ENCODE measurements around the gene APC2. TPM values are rescaled to one million over a fixed set of nuclear protein-coding genes. Genes with fewer than 3 reads are reported as not detected.

The APC2 gene
- total RNA-seq, 1 experiment from 2014 or later = 0.68 TPM

DNA sequence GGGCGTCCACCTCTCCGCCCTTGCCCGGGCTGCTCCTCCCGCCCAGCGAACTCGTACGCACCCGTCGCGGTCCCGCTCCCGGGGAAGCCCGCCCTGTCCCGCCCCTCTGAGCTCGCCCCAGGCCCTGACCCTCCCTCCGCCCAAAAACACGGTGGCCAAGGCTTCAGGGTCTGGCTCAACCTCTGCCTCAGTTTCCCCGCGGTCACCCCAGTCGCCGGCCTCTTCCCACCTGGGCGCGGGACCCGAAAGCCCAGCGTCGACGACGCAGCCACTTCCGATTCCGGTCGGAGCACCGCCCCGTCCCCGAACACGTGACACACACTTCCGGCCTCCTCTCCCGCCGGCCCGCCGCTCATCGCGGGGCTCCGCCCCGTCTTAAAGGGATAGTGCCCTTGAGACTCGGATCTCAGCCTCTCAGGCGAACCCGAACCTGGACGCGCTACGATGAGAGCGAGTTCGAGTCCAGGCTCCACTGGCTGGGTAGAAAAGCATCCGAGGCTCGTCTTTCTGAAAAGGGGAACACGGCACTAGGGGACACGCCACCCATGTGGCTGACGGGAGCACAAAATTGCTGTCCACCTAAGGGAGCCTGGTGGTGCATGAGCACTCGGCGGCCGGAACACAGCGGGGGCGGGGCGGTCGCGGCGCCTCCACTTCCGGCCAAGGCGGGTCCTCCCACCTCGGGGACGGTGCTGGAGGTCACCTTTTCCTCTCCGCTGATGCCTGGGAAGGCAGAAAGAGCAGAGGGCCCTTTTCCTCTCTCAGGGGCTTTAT is 29.2 kb downstream of the APC2 start, which contains the start of gene C19orf25:
TSS of gene C19orf25 (minus strand) at position 282 of the 774 bp plus-strand sequence. CDS start 312 bp downstream, outside the sequence.
- H3K4me1 Mint-ChIP-seq = peaks cover 0 to 9% of the 10 kb centered on the region in 2 experiments; a peak in 2 of 4 replicates
- no peak within 1 kb of the TSS for H2BK12ac ChIP-seq (ENCODE audit: insufficient read length, low read depth, low read length)
- no peaks in the 10 kb centered on the region for H3K79me1 ChIP-seq (ENCODE audit: insufficient read depth, low read depth, low read length, poor library complexity, severe bottlenecking)
- peak within 1 kb of the TSS; percentile 80; the same call in 1 of the 2 replicates for H3K14ac ChIP-seq (ENCODE audit: insufficient read depth, low read length)
- H3K9ac ChIP-seq (ENCODE audit: extremely low read depth, insufficient read length, low read length) = peak within 1 kb of the TSS; percentile 75
- peak within 1 kb of the TSS; percentile 79 for H3K18ac ChIP-seq (ENCODE audit: insufficient read length, low read depth, low read length)
- peak within 1 kb of the TSS; percentile 95 to 98 (median 97); a peak in 6 of 7 replicates for H3K27ac Mint-ChIP-seq
- no peaks in the 10 kb centered on the region for H3K9me3 ChIP-seq (ENCODE audit: control insufficient read depth, low read depth, low read length)
- TF ChIP-seq, protein P1, sequence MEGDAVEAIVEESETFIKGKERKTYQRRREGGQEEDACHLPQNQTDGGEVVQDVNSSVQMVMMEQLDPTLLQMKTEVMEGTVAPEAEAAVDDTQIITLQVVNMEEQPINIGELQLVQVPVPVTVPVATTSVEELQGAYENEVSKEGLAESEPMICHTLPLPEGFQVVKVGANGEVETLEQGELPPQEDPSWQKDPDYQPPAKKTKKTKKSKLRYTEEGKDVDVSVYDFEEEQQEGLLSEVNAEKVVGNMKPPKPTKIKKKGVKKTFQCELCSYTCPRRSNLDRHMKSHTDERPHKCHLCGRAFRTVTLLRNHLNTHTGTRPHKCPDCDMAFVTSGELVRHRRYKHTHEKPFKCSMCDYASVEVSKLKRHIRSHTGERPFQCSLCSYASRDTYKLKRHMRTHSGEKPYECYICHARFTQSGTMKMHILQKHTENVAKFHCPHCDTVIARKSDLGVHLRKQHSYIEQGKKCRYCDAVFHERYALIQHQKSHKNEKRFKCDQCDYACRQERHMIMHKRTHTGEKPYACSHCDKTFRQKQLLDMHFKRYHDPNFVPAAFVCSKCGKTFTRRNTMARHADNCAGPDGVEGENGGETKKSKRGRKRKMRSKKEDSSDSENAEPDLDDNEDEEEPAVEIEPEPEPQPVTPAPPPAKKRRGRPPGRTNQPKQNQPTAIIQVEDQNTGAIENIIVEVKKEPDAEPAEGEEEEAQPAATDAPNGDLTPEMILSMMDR (conservative IDR thresholded peaks at IDR 0.05) = no peak
- no peak within 1 kb of the TSS for H3K4ac ChIP-seq (ENCODE audit: low read depth, low read length)
- H3K23ac ChIP-seq (ENCODE audit: insufficient read length, low read depth, low read length) = no peak within 1 kb of the TSS
- no peaks in the 10 kb centered on the region for H3K4me1 ChIP-seq (ENCODE audit: insufficient read depth, low read length)
- no peak within 1 kb of the TSS for H2BK20ac ChIP-seq (ENCODE audit: low read depth, low read length, poor library complexity, severe bottlenecking)
- peak within 1 kb of the TSS; percentile 54 for H3K4me2 ChIP-seq (ENCODE audit: insufficient read depth, insufficient read length, low read length)
- peaks cover 3% of the 10 kb centered on the region for H3K23me2 ChIP-seq (ENCODE audit: insufficient read length, low read depth, low read length, poor library complexity, severe bottlenecking)
- no peak within 1 kb of the TSS for H4K91ac ChIP-seq (ENCODE audit: insufficient read length, low read depth, low read length)
- no peak within 1 kb of the TSS for H3K27ac ChIP-seq (ENCODE audit: insufficient read length, low read depth, low read length)
- H3K27me3 ChIP-seq (ENCODE audit: insufficient read depth, low read length) = no peaks in the 10 kb centered on the region
- no peaks in the 10 kb centered on the region; the same call in none of the 2 replicates for H3K27me3 Mint-ChIP-seq (ENCODE audit: low read depth)
- peaks cover 5 to 13% (median 11%) of the 10 kb centered on the region in 3 experiments; a peak in 6 of 7 replicates for H3K36me3 Mint-ChIP-seq (ENCODE audit: insufficient read depth in 1 of 3, low read depth in 3 of 3)
- H4K8ac ChIP-seq (replicated peaks; ENCODE audit: insufficient read length, low read depth, low read length) = no peak within 1 kb of the TSS
- H3K4me3 Mint-ChIP-seq = peak within 1 kb of the TSS; percentile 97 to 98
- H3K9me3 Mint-ChIP-seq = no peaks in the 10 kb centered on the region
- WGBS (ENCODE audit: extremely low coverage, insufficient read length, low lambda C conversion rate) = no CpG with 5 or more reads among the region's 71 CpGs
- H2AK5ac ChIP-seq (ENCODE audit: insufficient read length, low read length) = no peak within 1 kb of the TSS
- no peak within 1 kb of the TSS for H2BK15ac ChIP-seq (ENCODE audit: low read depth, low read length)
- no peak within 1 kb of the TSS for H3K56ac ChIP-seq (ENCODE audit: insufficient read length, low read depth, low read length)
- no peak within 1 kb of the TSS for H2BK120ac ChIP-seq (ENCODE audit: low read depth, low read length, poor library complexity, severe bottlenecking)
- H4K5ac ChIP-seq (ENCODE audit: insufficient read length, low read depth, low read length) = no peak within 1 kb of the TSS
- H2AFZ ChIP-seq (ENCODE audit: low read length) = peak within 1 kb of the TSS; percentile 32
- no peaks in the 10 kb centered on the region for H3K79me2 ChIP-seq (ENCODE audit: insufficient read depth, low read length)
- no peak within 1 kb of the TSS for H2BK5ac ChIP-seq (ENCODE audit: insufficient read length, low read length)
- no peak within 1 kb of the TSS for H3T11ph ChIP-seq (ENCODE audit: low read length)
- H4K20me1 ChIP-seq (ENCODE audit: control insufficient read depth, insufficient read depth, insufficient read length) = no peaks in the 10 kb centered on the region
- peak; percentile 94 for DNase-seq
